ENCODE measurements around the gene FUNDC1.

FUNDC1 gene

GRCh38 chrX:44506678-44507077, 36.0 kb downstream of the FUNDC1 start:
- TF ChIP-seq POLR2A (IDR thresholded peaks at IDR 0.05; ENCODE audit: low read length) (no peak), GATA1 (IDR thresholded peaks at IDR 0.05; ENCODE audit: low read depth, low read length) (no peak)
- DNase-seq: no peak

- DNase-seq: no peak
- TF ChIP-seq POLR2A (IDR thresholded peaks at IDR 0.05; ENCODE audit: low read length) (no peak), GATA1 (IDR thresholded peaks at IDR 0.05; ENCODE audit: low read depth, low read length) (no peak)
Measured at GRCh38 chrX:44503560-44503959, 39.1 kb downstream of the FUNDC1 start.

GRCh38 chrX:44495091-44495490, 47.6 kb downstream of the FUNDC1 start:
- DNase-seq: no peak
- TF ChIP-seq GATA1 (IDR thresholded peaks at IDR 0.05; ENCODE audit: low read depth, low read length): no peak
- TF ChIP-seq POLR2A (IDR thresholded peaks at IDR 0.05; ENCODE audit: low read length): no peak

GRCh38 chrX:44494357-44494756, 48.3 kb downstream of the FUNDC1 start:
- TF ChIP-seq GATA1 (IDR thresholded peaks at IDR 0.05; ENCODE audit: low read depth, low read length) (no peak), POLR2A (IDR thresholded peaks at IDR 0.05; ENCODE audit: low read length) (no peak)
- peak; percentile 0 to 1 for DNase-seq

GRCh38 chrX:44489515-44489914, 53.1 kb downstream of the FUNDC1 start:
- no peak for TF ChIP-seq POLR2A (IDR thresholded peaks at IDR 0.05; ENCODE audit: low read length)
- no peak for TF ChIP-seq GATA1 (IDR thresholded peaks at IDR 0.05; ENCODE audit: low read depth, low read length)

GRCh38 chrX:44484607-44485146, 58.0 kb downstream of the FUNDC1 start:
- TF ChIP-seq POLR2A (IDR thresholded peaks at IDR 0.05; ENCODE audit: low read length) (peak; percentile 28), GATA1 (IDR thresholded peaks at IDR 0.05; ENCODE audit: low read depth, low read length) (no peak)
- peak; percentile 85 to 87 for DNase-seq

More at GRCh38 chrX:44489515-44489914, 53.1 kb downstream of the FUNDC1 start:
- DNase-seq: no peak

- DNase-seq: peak; percentile 72 to 76
- TF ChIP-seq GATA1 (IDR thresholded peaks at IDR 0.05; ENCODE audit: low read depth, low read length): no peak
Measured at GRCh38 chrX:44483965-44484606, 58.6 kb downstream of the FUNDC1 start.

- DNase-seq: no peak
- TF ChIP-seq GATA1 (IDR thresholded peaks at IDR 0.05; ENCODE audit: low read depth, low read length): no peak
- TF ChIP-seq POLR2A (IDR thresholded peaks at IDR 0.05; ENCODE audit: low read length): no peak
Measured at GRCh38 chrX:44482575-44482974, 60.1 kb downstream of the FUNDC1 start.

GRCh38 chrX:44480591-44480990, 62.1 kb downstream of the FUNDC1 start:
- TF ChIP-seq GATA1 (IDR thresholded peaks at IDR 0.05; ENCODE audit: low read depth, low read length) (no peak), POLR2A (IDR thresholded peaks at IDR 0.05; ENCODE audit: low read length) (no peak)
- DNase-seq: no peak

- DNase-seq: no peak
Measured at GRCh38 chrX:44474410-44474809, 68.2 kb downstream of the FUNDC1 start.

More at GRCh38 chrX:44474410-44474809, 68.2 kb downstream of the FUNDC1 start:
- no peak for TF ChIP-seq POLR2A (IDR thresholded peaks at IDR 0.05; ENCODE audit: low read length)
- no peak for TF ChIP-seq GATA1 (IDR thresholded peaks at IDR 0.05; ENCODE audit: low read depth, low read length)
